Keratinocyte (primary cell): Measurements from ENCODE around the gene RFFL. TPM values are rescaled to one million over a fixed set of nuclear protein-coding genes. Genes with fewer than 3 reads are reported as not detected.

Experiments used
- DNase-seq: peaks from one replicate; pipeline ENCODE4 v3.0.0-alpha.2; 2011; ENCODE audit warnings: low read depth, missing footprints, low spot score
- FAIRE-seq: peaks from 2 replicates; lab custom pipeline; 2011; peaks lifted over from hg19 to GRCh38; lab: Jason Lieb, UNC
- H2AFZ ChIP-seq: 2 replicates; pipeline ENCODE4 v1.6.0; 2012; ENCODE audit warnings: low read length, control low read depth, inconsistent platforms; ENCODE audit not compliant: control insufficient read depth
- H3K27ac ChIP-seq: 2 replicates; pipeline ENCODE4 v1.5.1; 2011; ENCODE audit warnings: low read length; ENCODE audit not compliant: control insufficient read depth, insufficient read depth
- H3K27me3 ChIP-seq: 3 replicates; pipeline ENCODE4 v1.6.0; 2011; ENCODE audit warnings: low read length; ENCODE audit not compliant: control insufficient read depth, insufficient read depth; ENCODE audit errors: extremely low read depth
- H3K36me3 ChIP-seq, 2 experiments: 2 replicates in 1 of 2; 3 replicates in 1 of 2; pipeline ENCODE4 v1.5.1; 2011; ENCODE audit warnings: low read length in 2 of 2, mild to moderate bottlenecking in 1 of 2; ENCODE audit not compliant: control insufficient read depth in 2 of 2, insufficient read depth in 2 of 2; ENCODE audit errors: extremely low read depth in 1 of 2
- H3K4me1 ChIP-seq: 3 replicates; pipeline ENCODE4 v1.5.1; 2011; ENCODE audit warnings: low read length; ENCODE audit not compliant: control insufficient read depth, insufficient read depth; ENCODE audit errors: extremely low read depth
- H3K4me2 ChIP-seq: 3 replicates; pipeline ENCODE4 v1.6.0; 2011; ENCODE audit warnings: low read depth, low read length; ENCODE audit not compliant: control insufficient read depth, insufficient read depth; ENCODE audit errors: extremely low read depth
- H3K4me3 ChIP-seq, 3 experiments: fragments of 200-600 bp in 1 of 3; sonication (generic) in 1 of 3; 2 replicates in 2 of 3; 3 replicates in 1 of 3; pipeline ENCODE4 v1.5.1; 2011 to 2016; ENCODE audit warnings: low read length in 3 of 3, mild to moderate bottlenecking in 3 of 3, control low read depth in 2 of 3, inconsistent platforms in 1 of 3, low read depth in 1 of 3, mixed read lengths in 1 of 3, mixed run types in 1 of 3, moderate library complexity in 1 of 3; ENCODE audit not compliant: control insufficient read depth in 2 of 3, insufficient read depth in 2 of 3; ENCODE audit errors: extremely low read depth in 1 of 3
- H3K79me2 ChIP-seq: 2 replicates; pipeline ENCODE4 v1.6.0; 2012; ENCODE audit warnings: low read length; ENCODE audit not compliant: control insufficient read depth, insufficient read depth
- H3K9ac ChIP-seq: 3 replicates; pipeline ENCODE4 v1.6.0; 2011; ENCODE audit warnings: low read length; ENCODE audit not compliant: control insufficient read depth, insufficient read depth; ENCODE audit errors: extremely low read depth
- H3K9me1 ChIP-seq: 3 replicates; pipeline ENCODE4 v1.6.0; 2011; ENCODE audit warnings: low read length; ENCODE audit not compliant: control insufficient read depth, insufficient read depth; ENCODE audit errors: extremely low read depth
- H3K9me3 ChIP-seq: 2 replicates; pipeline ENCODE4 v1.5.1; 2012; ENCODE audit warnings: low read depth, low read length; ENCODE audit not compliant: control insufficient read depth
- H4K20me1 ChIP-seq: 3 replicates; pipeline ENCODE4 v1.6.0; 2011; ENCODE audit warnings: low read length; ENCODE audit not compliant: control insufficient read depth, insufficient read depth; ENCODE audit errors: extremely low read depth
- EZH2 ChIP-seq: IDR thresholded peaks from one replicate; pipeline ENCODE4 v1.6.1; 2012; ENCODE audit warnings: inconsistent platforms, mild to moderate bottlenecking, low read length, moderate library complexity
- dilution Hi-C: fragments of 300-500 bp; cut with MboI; formaldehyde crosslinking; loops from one replicate; pipeline ENCODE4 v1.7.0; 2020; ENCODE audit warnings: low sequenced_read_pairs; ENCODE audit not compliant: extremely low pct_ligation_motif_present
- polyA plus RNA-seq, 5 experiments: library from polyadenylated mRNA; depleted of rRNA in 3 of 5; stranded (reverse) in 3 of 5; stranded (forward) in 1 of 5; unstranded in 1 of 5; fragments of >200 nt; gene quantifications; 1 replicate in 1 of 5; 2 replicates in 3 of 5; 3 replicates in 1 of 5; pipeline versions ENCODE4 v1.2.1 to v1.2.3, GENCODE V29; 2011 to 2012; ENCODE audit warnings: missing spikeins in 2 of 5, low read depth in 1 of 5, low replicate concordance in 1 of 5
- TF ChIP-seq, protein P1 (sequence below), 3 experiments: IDR thresholded peaks in 1 of 3; conservative IDR thresholded peaks in 1 of 3; optimal IDR thresholded peaks in 1 of 3; 2 replicates in 2 of 3; 3 replicates in 1 of 3; pipeline versions ENCODE3 to v1.5.1; 2011; ENCODE audit warnings: low read length in 3 of 3, mild to moderate bottlenecking in 3 of 3, moderate library complexity in 2 of 3, control low read depth in 1 of 3, inconsistent platforms in 1 of 3; ENCODE audit not compliant: insufficient read depth in 2 of 3; ENCODE audit errors: extremely low read depth in 1 of 3

The RFFL gene
- polyA plus RNA-seq, 1 donor (not counting 4 experiments of a cell fraction or from before 2014, with no cell fraction given): 13.5 TPM

- H3K9me3 ChIP-seq: no peaks in the 10 kb centered on the region
- peak; percentile 34 for FAIRE-seq
- TF ChIP-seq, protein P1, sequence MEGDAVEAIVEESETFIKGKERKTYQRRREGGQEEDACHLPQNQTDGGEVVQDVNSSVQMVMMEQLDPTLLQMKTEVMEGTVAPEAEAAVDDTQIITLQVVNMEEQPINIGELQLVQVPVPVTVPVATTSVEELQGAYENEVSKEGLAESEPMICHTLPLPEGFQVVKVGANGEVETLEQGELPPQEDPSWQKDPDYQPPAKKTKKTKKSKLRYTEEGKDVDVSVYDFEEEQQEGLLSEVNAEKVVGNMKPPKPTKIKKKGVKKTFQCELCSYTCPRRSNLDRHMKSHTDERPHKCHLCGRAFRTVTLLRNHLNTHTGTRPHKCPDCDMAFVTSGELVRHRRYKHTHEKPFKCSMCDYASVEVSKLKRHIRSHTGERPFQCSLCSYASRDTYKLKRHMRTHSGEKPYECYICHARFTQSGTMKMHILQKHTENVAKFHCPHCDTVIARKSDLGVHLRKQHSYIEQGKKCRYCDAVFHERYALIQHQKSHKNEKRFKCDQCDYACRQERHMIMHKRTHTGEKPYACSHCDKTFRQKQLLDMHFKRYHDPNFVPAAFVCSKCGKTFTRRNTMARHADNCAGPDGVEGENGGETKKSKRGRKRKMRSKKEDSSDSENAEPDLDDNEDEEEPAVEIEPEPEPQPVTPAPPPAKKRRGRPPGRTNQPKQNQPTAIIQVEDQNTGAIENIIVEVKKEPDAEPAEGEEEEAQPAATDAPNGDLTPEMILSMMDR (optimal IDR thresholded peaks at IDR 0.05 in 1 of 3, IDR thresholded peaks at IDR 0.05 in 1 of 3, conservative IDR thresholded peaks at IDR 0.05 in 1 of 3; ENCODE audit: extremely low read depth in 1 of 3, insufficient read depth in 2 of 3, low read length in 3 of 3): no peak
- TF ChIP-seq EZH2: no peak
- no peak overlapping the region for H3K9ac ChIP-seq
- no peak overlapping the region for H2AFZ ChIP-seq
- no peak for DNase-seq
- no peaks in the 10 kb centered on the region for H3K9me1 ChIP-seq
- H3K27ac ChIP-seq: no peak overlapping the region
- dilution Hi-C loops: no loop called here
- no peaks in the 10 kb centered on the region for H4K20me1 ChIP-seq
- H3K4me2 ChIP-seq: no peak overlapping the region
- H3K4me3 ChIP-seq: no peak overlapping the region
- peaks cover 8 to 10% of the 10 kb centered on the region in 2 experiments for H3K36me3 ChIP-seq
- H3K79me2 ChIP-seq: peaks cover 2% of the 10 kb centered on the region
- no peaks in the 10 kb centered on the region for H3K27me3 ChIP-seq
- H3K4me1 ChIP-seq: peaks cover 47% of the 10 kb centered on the region
Observed at GRCh38 chr17:35025541-35025940, 38.0 kb downstream of the RFFL start.

DNA sequence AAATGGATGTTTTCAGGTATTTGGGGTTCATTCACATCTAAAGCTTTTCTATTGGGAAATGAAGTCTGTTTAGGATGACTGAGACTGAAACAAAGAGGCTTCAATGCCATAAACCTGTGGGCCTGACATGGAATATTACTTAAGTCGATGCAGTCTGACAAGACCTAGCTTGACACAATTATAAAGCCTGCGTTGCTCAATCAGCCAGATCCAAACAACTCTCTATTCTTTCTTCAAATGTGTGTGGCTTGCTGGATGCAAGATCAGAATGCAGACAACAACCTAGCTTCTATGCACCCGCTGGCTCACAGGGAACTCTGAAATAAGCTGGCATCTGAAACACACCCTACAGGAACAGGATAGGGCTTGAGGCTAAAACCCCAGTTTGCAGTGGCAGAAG, 40.0 kb downstream of the RFFL start:
- Histone ChIP-seq H4K20me1 (no peaks in the 10 kb centered on the region), H3K4me2 (peak overlapping the region; percentile 31), H3K4me3 (no peak overlapping the region), H3K9ac (peak overlapping the region; percentile 5), H2AFZ (no peak overlapping the region), H3K9me3 (no peaks in the 10 kb centered on the region), H3K79me2 (peaks cover 2% of the 10 kb centered on the region), H3K27ac (peak overlapping the region; percentile 75), H3K36me3 (peaks cover 15 to 20% of the 10 kb centered on the region in 2 experiments), H3K27me3 (no peaks in the 10 kb centered on the region), H3K4me1 (peaks cover 44% of the 10 kb centered on the region), H3K9me1 (peaks cover 2% of the 10 kb centered on the region)
- dilution Hi-C loops: no loop called here
- FAIRE-seq (peak; percentile 44), DNase-seq (no peak)
- TF ChIP-seq EZH2: no peak
- TF ChIP-seq, protein P1 (optimal IDR thresholded peaks at IDR 0.05 in 1 of 3, IDR thresholded peaks at IDR 0.05 in 1 of 3, conservative IDR thresholded peaks at IDR 0.05 in 1 of 3; ENCODE audit: extremely low read depth in 1 of 3, insufficient read depth in 2 of 3, low read length in 3 of 3): no peak
